WTC11 (cell line): ENCODE measurements around the gene ZDHHC11. TPM values are rescaled to one million over a fixed set of nuclear protein-coding genes. Genes with fewer than 3 reads are reported as not detected.
A peak's percentile ranks its signal among the peaks of the same experiment; 100 is the strongest.
"Not testable (repeated sequence)": the region's sequence is repeated elsewhere in the genome, so short reads cannot be mapped to it uniquely, and the experiment has no call there.

Experiments used
- ATAC-seq: fragments of 200-7000 bp; cut with Tn5 transposase; 2 replicates; pipeline ENCODE4 v1.10.0; 2021; ENCODE audit warnings: mild to moderate bottlenecking, moderate library complexity
- CTCF ChIA-PET: fragments of 300-600 bp; sonication (Branson Sonifier 250); formaldehyde crosslinking; loops from one replicate; lab custom pipeline; 2021; ENCODE audit warnings: antibody characterized with exemption; lab: Charles Lee
- POLR2A ChIA-PET: fragments of 350-600 bp; sonication (Branson Sonifier 250); formaldehyde crosslinking; loops from one replicate; lab custom pipeline; 2021; ENCODE audit warnings: antibody characterized with exemption; lab: Charles Lee
- DNase-seq: peaks from one replicate; pipeline ENCODE4 v3.0.0; 2021; ENCODE audit warnings: low spot score
- H3K27ac Mint-ChIP-seq: 2 replicates; pipeline ENCODE4 v1.8.0; 2021; ENCODE audit warnings: mixed read lengths
- H3K27me3 Mint-ChIP-seq: 2 replicates; pipeline ENCODE4 v1.8.0; 2021; ENCODE audit warnings: low read depth, mild to moderate bottlenecking, moderate library complexity, mixed read lengths
- H3K36me3 Mint-ChIP-seq: 2 replicates; pipeline ENCODE4 v1.8.0; 2021; ENCODE audit warnings: mixed read lengths
- H3K4me1 Mint-ChIP-seq: 2 replicates; pipeline ENCODE4 v1.8.0; 2022; ENCODE audit warnings: mixed read lengths
- H3K4me3 Mint-ChIP-seq: 2 replicates; pipeline ENCODE4 v1.8.0; 2021; ENCODE audit warnings: mild to moderate bottlenecking, moderate library complexity, mixed read lengths
- H3K9me3 Mint-ChIP-seq: 2 replicates; pipeline ENCODE4 v1.8.0; 2021; ENCODE audit warnings: mixed read lengths
- GRHL2 ChIP-seq: fragments of 250-450 bp; sonication (Bioruptor Pico); IDR thresholded peaks from 2 replicates; pipeline ENCODE4 v1.8.0; 2022; ENCODE audit warnings: mild to moderate bottlenecking, moderate library complexity; ENCODE audit not compliant: insufficient replicate concordance, severe bottlenecking
- NFE2L1 ChIP-seq: sonication (generic); formaldehyde crosslinking; IDR thresholded peaks from 2 replicates; pipeline ENCODE4 v1.8.1; 2023; ENCODE audit warnings: missing genetic modification reagents
- ZNF423 ChIP-seq: fragments of 250-450 bp; sonication (Bioruptor Pico); IDR thresholded peaks from 2 replicates; pipeline ENCODE4 v2.1.2; 2022; ENCODE audit warnings: mild to moderate bottlenecking, moderate library complexity
- total RNA-seq: library from RNA; stranded (reverse); gene quantifications from 3 replicates; pipeline ENCODE4 v1.2.3, GENCODE V29; 2021
- TF ChIP-seq, protein P1 (sequence below): sonication (generic); formaldehyde crosslinking; IDR thresholded peaks from 2 replicates; pipeline ENCODE4 v1.8.0; 2023; ENCODE audit warnings: mild to moderate bottlenecking, missing genetic modification reagents
- TF ChIP-seq, protein P2 (sequence below): sonication (generic); formaldehyde crosslinking; IDR thresholded peaks from 2 replicates; pipeline ENCODE4 v1.8.1; 2023; ENCODE audit warnings: mild to moderate bottlenecking, missing genetic modification reagents
- TF ChIP-seq, protein P3 (sequence below): fragments of 200-600 bp; IDR thresholded peaks from 2 replicates; pipeline ENCODE4 v1.8.0; 2022; ENCODE audit warnings: antibody characterized with exemption

The ZDHHC11 gene
- total RNA-seq, 1 experiment from 2014 or later = 21.4 TPM

DNA sequence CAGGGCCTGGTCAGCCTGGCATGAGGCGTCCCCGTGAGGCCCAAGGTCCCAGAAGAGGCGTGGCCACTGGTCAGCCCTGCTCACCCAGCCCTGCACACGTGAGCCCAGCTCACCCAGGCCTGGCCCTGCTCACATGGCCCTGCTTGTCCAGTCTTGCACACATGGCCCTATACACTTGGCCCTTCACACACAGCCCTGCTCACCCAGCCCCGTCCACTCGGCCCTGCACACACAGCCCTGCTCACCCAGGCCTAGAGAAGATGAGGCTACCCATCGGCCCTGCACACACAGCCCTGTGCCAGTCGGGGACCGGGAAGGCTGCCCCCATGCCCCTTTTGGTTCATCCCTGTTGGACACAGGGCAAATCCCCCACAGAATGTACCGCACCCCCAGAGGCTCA is 94.6 kb downstream of the ZDHHC11 start:
- POLR2A ChIA-PET = no interaction called here
- ATAC-seq (no peak), DNase-seq (no peak)
- H3K4me3 Mint-ChIP-seq = no peak overlapping the region
- H3K9me3 Mint-ChIP-seq = no peaks in the 10 kb centered on the region
- H3K36me3 Mint-ChIP-seq = no peaks in the 10 kb centered on the region
- H3K4me1 Mint-ChIP-seq = no peaks in the 10 kb centered on the region
- no peaks in the 10 kb centered on the region; the same call in 1 of the 2 replicates for H3K27me3 Mint-ChIP-seq
- CTCF ChIA-PET = no interaction called here
- no peak for TF ChIP-seq GRHL2
- TF ChIP-seq, protein P1, sequence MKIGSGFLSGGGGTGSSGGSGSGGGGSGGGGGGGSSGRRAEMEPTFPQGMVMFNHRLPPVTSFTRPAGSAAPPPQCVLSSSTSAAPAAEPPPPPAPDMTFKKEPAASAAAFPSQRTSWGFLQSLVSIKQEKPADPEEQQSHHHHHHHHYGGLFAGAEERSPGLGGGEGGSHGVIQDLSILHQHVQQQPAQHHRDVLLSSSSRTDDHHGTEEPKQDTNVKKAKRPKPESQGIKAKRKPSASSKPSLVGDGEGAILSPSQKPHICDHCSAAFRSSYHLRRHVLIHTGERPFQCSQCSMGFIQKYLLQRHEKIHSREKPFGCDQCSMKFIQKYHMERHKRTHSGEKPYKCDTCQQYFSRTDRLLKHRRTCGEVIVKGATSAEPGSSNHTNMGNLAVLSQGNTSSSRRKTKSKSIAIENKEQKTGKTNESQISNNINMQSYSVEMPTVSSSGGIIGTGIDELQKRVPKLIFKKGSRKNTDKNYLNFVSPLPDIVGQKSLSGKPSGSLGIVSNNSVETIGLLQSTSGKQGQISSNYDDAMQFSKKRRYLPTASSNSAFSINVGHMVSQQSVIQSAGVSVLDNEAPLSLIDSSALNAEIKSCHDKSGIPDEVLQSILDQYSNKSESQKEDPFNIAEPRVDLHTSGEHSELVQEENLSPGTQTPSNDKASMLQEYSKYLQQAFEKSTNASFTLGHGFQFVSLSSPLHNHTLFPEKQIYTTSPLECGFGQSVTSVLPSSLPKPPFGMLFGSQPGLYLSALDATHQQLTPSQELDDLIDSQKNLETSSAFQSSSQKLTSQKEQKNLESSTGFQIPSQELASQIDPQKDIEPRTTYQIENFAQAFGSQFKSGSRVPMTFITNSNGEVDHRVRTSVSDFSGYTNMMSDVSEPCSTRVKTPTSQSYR (CRISPR knock-in tag) = no peak
- no peak overlapping the region; the same call in 1 of the 2 replicates for H3K27ac Mint-ChIP-seq

- H3K27me3 Mint-ChIP-seq, POLR2A ChIA-PET, ATAC-seq, DNase-seq, H3K4me1 Mint-ChIP-seq, H3K36me3 Mint-ChIP-seq, H3K4me3 Mint-ChIP-seq, CTCF ChIA-PET, H3K9me3 Mint-ChIP-seq: not testable (repeated sequence)
- peak overlapping the region; percentile 39; the same call in 1 of the 2 replicates for H3K27ac Mint-ChIP-seq
Measured at GRCh38 chr5:754143-754632, 96.6 kb downstream of the ZDHHC11 start.

- DNase-seq, H3K27ac Mint-ChIP-seq, H3K36me3 Mint-ChIP-seq, POLR2A ChIA-PET, CTCF ChIA-PET, H3K4me3 Mint-ChIP-seq, H3K9me3 Mint-ChIP-seq, ATAC-seq, H3K27me3 Mint-ChIP-seq, H3K4me1 Mint-ChIP-seq: not testable (repeated sequence)
Measured at GRCh38 chr5:753567-754142, 97.1 kb downstream of the ZDHHC11 start.

- H3K9me3 Mint-ChIP-seq, H3K27ac Mint-ChIP-seq, ATAC-seq, DNase-seq, H3K4me1 Mint-ChIP-seq, H3K36me3 Mint-ChIP-seq, H3K27me3 Mint-ChIP-seq, H3K4me3 Mint-ChIP-seq, POLR2A ChIA-PET, CTCF ChIA-PET: not testable (repeated sequence)
Measured at GRCh38 chr5:752532-753115, 98.2 kb downstream of the ZDHHC11 start.

GRCh38 chr5:751992-752391 is 98.8 kb downstream of the ZDHHC11 start:
- H3K4me1 Mint-ChIP-seq, H3K36me3 Mint-ChIP-seq, DNase-seq, CTCF ChIA-PET, H3K9me3 Mint-ChIP-seq, POLR2A ChIA-PET, H3K27ac Mint-ChIP-seq, H3K27me3 Mint-ChIP-seq, ATAC-seq, H3K4me3 Mint-ChIP-seq: not testable (repeated sequence)

- no peaks in the 10 kb centered on the region for H3K9me3 Mint-ChIP-seq
- H3K4me3 Mint-ChIP-seq = no peak overlapping the region
- no peaks in the 10 kb centered on the region for H3K4me1 Mint-ChIP-seq
- TF ChIP-seq, protein P2, sequence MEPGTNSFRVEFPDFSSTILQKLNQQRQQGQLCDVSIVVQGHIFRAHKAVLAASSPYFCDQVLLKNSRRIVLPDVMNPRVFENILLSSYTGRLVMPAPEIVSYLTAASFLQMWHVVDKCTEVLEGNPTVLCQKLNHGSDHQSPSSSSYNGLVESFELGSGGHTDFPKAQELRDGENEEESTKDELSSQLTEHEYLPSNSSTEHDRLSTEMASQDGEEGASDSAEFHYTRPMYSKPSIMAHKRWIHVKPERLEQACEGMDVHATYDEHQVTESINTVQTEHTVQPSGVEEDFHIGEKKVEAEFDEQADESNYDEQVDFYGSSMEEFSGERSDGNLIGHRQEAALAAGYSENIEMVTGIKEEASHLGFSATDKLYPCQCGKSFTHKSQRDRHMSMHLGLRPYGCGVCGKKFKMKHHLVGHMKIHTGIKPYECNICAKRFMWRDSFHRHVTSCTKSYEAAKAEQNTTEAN (CRISPR knock-in tag) = no peak
- TF ChIP-seq ZNF423 = no peak
- TF ChIP-seq NFE2L1 = no peak
- TF ChIP-seq, protein P3, sequence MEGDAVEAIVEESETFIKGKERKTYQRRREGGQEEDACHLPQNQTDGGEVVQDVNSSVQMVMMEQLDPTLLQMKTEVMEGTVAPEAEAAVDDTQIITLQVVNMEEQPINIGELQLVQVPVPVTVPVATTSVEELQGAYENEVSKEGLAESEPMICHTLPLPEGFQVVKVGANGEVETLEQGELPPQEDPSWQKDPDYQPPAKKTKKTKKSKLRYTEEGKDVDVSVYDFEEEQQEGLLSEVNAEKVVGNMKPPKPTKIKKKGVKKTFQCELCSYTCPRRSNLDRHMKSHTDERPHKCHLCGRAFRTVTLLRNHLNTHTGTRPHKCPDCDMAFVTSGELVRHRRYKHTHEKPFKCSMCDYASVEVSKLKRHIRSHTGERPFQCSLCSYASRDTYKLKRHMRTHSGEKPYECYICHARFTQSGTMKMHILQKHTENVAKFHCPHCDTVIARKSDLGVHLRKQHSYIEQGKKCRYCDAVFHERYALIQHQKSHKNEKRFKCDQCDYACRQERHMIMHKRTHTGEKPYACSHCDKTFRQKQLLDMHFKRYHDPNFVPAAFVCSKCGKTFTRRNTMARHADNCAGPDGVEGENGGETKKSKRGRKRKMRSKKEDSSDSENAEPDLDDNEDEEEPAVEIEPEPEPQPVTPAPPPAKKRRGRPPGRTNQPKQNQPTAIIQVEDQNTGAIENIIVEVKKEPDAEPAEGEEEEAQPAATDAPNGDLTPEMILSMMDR = no peak
- no peak overlapping the region for H3K27ac Mint-ChIP-seq
- H3K27me3 Mint-ChIP-seq = no peaks in the 10 kb centered on the region; the same call in 1 of the 2 replicates
- ChIA-PET POLR2A (no interaction called here), CTCF (no interaction called here)
- no peaks in the 10 kb centered on the region for H3K36me3 Mint-ChIP-seq
- no peak for DNase-seq
- no peak for ATAC-seq
Measured at GRCh38 chr5:751496-751895, 99.3 kb downstream of the ZDHHC11 start.

DNA sequence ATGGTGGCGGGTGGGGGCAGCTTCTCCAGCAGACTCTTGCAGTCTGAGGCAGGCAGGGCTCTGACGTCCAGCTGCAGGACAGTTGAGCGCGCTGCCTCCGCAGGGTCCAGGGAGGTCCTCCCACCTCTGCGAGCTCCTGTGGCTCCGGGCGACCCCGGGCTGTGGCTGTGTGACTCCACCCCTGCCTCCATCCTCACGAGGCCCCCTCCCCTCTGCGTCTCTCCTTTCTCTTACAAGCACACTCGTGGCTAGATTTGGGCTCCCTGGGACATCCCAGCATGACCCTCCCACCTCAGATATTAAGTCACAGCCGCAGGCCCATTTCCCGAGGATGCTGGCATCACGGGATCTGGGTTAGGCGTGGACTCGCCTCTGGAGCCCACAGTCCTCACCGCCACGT is 100.6 kb downstream of the ZDHHC11 start:
- POLR2A ChIA-PET, H3K36me3 Mint-ChIP-seq, CTCF ChIA-PET, ATAC-seq, H3K4me1 Mint-ChIP-seq, H3K4me3 Mint-ChIP-seq, DNase-seq, H3K27me3 Mint-ChIP-seq, H3K27ac Mint-ChIP-seq, H3K9me3 Mint-ChIP-seq: not testable (repeated sequence)
